Measurements from ENCODE around the gene GPBAR1. TPM values are rescaled to one million over a fixed set of nuclear protein-coding genes. Genes with fewer than 3 reads are reported as not detected.

GPBAR1 gene
- total and polyA plus RNA-seq, 4 donors = 0.42 to 2.7 (median 1.8) TPM

DNA sequence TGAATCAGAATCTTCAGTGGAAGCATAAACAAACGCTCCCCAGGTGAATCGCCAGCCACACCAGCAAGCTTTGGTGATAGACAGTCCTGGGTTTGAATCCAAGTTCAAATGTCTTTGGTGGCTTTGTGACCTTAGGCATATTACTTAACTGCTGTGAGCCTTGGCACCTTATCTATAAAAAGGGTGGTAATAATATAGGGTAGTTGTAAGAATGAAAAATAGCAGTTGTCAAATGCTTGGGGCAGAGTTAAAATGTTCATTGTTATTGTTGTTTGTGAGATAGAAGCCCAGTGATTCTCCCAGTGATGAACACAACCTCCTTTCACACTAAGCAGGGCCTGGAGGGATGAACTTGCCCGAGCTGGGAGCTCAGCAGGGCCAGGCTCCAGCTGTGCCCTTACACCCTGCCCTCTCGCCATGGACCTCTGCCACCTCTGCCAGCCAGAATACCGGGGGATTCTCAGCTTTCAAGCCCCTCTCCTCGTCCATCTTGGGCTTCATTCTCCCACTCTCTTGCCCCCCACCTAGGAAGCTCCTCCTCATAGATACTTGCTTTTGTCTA, 37.6 kb downstream of the GPBAR1 start:
- H3K27me3 ChIP-seq (ENCODE audit: control insufficient read depth in 4 of 4, insufficient read depth in 4 of 4, low read length in 3 of 4) = no peaks in the 10 kb centered on the region
- H3K9me3 ChIP-seq (ENCODE audit: control insufficient read depth in 4 of 4, low read length in 3 of 4) = no peaks in the 10 kb centered on the region
- WGBS = 80% methylated on average over 6 of the region's 6 CpGs
- no peaks in the 10 kb centered on the region for H3K36me3 ChIP-seq (ENCODE audit: control insufficient read depth in 4 of 4, insufficient read depth in 3 of 4, low read depth in 1 of 4, low read length in 3 of 4)
- H3K4me3 ChIP-seq (ENCODE audit: low read depth in 1 of 3, low read length in 3 of 3) = no peak overlapping the region
- no peak for DNase-seq (ENCODE audit: low spot score)
- TF ChIP-seq HNF4G (IDR thresholded peaks at IDR 0.05) (no peak), FOXA1 (IDR thresholded peaks at IDR 0.05) (no peak), SP1 (IDR thresholded peaks at IDR 0.05) (no peak), RXRA (IDR thresholded peaks at IDR 0.05) (no peak), JUND (IDR thresholded peaks at IDR 0.05) (no peak), RAD21 (IDR thresholded peaks at IDR 0.05) (no peak), YY1 (IDR thresholded peaks at IDR 0.05) (no peak), NR2F2 (IDR thresholded peaks at IDR 0.05) (no peak), GABPA (IDR thresholded peaks at IDR 0.05 in 1 of 2, conservative IDR thresholded peaks at IDR 0.05 in 1 of 2) (no peak), EGR1 (IDR thresholded peaks at IDR 0.05; ENCODE audit: low read depth in 2 of 2) (no peak)
- TF ChIP-seq, protein P1, sequence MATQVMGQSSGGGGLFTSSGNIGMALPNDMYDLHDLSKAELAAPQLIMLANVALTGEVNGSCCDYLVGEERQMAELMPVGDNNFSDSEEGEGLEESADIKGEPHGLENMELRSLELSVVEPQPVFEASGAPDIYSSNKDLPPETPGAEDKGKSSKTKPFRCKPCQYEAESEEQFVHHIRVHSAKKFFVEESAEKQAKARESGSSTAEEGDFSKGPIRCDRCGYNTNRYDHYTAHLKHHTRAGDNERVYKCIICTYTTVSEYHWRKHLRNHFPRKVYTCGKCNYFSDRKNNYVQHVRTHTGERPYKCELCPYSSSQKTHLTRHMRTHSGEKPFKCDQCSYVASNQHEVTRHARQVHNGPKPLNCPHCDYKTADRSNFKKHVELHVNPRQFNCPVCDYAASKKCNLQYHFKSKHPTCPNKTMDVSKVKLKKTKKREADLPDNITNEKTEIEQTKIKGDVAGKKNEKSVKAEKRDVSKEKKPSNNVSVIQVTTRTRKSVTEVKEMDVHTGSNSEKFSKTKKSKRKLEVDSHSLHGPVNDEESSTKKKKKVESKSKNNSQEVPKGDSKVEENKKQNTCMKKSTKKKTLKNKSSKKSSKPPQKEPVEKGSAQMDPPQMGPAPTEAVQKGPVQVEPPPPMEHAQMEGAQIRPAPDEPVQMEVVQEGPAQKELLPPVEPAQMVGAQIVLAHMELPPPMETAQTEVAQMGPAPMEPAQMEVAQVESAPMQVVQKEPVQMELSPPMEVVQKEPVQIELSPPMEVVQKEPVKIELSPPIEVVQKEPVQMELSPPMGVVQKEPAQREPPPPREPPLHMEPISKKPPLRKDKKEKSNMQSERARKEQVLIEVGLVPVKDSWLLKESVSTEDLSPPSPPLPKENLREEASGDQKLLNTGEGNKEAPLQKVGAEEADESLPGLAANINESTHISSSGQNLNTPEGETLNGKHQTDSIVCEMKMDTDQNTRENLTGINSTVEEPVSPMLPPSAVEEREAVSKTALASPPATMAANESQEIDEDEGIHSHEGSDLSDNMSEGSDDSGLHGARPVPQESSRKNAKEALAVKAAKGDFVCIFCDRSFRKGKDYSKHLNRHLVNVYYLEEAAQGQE (IDR thresholded peaks at IDR 0.05) = no peak
- TF ChIP-seq, protein P2, sequence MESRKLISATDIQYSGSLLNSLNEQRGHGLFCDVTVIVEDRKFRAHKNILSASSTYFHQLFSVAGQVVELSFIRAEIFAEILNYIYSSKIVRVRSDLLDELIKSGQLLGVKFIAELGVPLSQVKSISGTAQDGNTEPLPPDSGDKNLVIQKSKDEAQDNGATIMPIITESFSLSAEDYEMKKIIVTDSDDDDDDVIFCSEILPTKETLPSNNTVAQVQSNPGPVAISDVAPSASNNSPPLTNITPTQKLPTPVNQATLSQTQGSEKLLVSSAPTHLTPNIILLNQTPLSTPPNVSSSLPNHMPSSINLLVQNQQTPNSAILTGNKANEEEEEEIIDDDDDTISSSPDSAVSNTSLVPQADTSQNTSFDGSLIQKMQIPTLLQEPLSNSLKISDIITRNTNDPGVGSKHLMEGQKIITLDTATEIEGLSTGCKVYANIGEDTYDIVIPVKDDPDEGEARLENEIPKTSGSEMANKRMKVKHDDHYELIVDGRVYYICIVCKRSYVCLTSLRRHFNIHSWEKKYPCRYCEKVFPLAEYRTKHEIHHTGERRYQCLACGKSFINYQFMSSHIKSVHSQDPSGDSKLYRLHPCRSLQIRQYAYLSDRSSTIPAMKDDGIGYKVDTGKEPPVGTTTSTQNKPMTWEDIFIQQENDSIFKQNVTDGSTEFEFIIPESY (IDR thresholded peaks at IDR 0.05) = no peak
- TF ChIP-seq, protein P3, sequence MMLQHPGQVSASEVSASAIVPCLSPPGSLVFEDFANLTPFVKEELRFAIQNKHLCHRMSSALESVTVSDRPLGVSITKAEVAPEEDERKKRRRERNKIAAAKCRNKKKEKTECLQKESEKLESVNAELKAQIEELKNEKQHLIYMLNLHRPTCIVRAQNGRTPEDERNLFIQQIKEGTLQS (IDR thresholded peaks at IDR 0.05) = no peak
- TF ChIP-seq, protein P4, sequence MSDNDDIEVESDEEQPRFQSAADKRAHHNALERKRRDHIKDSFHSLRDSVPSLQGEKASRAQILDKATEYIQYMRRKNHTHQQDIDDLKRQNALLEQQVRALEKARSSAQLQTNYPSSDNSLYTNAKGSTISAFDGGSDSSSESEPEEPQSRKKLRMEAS (IDR thresholded peaks at IDR 0.05) = no peak
- TF ChIP-seq, protein P5, sequence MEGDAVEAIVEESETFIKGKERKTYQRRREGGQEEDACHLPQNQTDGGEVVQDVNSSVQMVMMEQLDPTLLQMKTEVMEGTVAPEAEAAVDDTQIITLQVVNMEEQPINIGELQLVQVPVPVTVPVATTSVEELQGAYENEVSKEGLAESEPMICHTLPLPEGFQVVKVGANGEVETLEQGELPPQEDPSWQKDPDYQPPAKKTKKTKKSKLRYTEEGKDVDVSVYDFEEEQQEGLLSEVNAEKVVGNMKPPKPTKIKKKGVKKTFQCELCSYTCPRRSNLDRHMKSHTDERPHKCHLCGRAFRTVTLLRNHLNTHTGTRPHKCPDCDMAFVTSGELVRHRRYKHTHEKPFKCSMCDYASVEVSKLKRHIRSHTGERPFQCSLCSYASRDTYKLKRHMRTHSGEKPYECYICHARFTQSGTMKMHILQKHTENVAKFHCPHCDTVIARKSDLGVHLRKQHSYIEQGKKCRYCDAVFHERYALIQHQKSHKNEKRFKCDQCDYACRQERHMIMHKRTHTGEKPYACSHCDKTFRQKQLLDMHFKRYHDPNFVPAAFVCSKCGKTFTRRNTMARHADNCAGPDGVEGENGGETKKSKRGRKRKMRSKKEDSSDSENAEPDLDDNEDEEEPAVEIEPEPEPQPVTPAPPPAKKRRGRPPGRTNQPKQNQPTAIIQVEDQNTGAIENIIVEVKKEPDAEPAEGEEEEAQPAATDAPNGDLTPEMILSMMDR (IDR thresholded peaks at IDR 0.05; ENCODE audit: low read depth, low read length, missing input control) = no peak
- no peak overlapping the region for H3K9ac ChIP-seq (ENCODE audit: low read depth in 1 of 2, low read length in 2 of 2)
- peaks cover 0 to 11% (median 6%) of the 10 kb centered on the region in 4 donors for H3K4me1 ChIP-seq (ENCODE audit: control insufficient read depth in 4 of 4, insufficient read depth in 4 of 4, low read length in 3 of 4)
- H3K27ac ChIP-seq (ENCODE audit: low read depth in 1 of 2, low read length in 2 of 2) = no peak overlapping the region

DNA sequence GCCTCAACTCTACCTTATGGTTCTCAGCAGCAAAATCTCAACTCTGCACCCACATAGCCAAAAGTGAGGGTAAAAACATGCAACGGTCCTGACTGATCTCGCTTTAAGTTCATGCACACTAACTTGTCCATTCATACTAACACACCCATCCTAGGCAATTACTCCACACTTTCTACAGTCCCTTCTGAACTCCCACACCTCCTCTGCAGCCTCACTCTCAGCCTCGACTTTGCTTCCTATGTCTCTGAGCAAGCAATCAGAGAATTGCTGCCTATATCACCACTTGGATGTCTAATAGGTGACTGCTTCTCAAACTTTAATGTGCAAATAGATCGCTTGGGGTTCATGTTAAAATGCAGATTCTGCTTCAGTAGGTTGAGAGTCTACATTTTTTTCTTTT, 39.3 kb downstream of the GPBAR1 start:
- 83% methylated on average over 4 of the region's 4 CpGs for WGBS
- no peak overlapping the region for H3K9ac ChIP-seq (ENCODE audit: low read depth in 1 of 2, low read length in 2 of 2)
- DNase-seq (ENCODE audit: low spot score) = no peak
- H3K4me1 ChIP-seq (ENCODE audit: control insufficient read depth in 4 of 4, insufficient read depth in 4 of 4, low read length in 3 of 4) = peaks cover 0 to 3% (median 2%) of the 10 kb centered on the region in 4 donors
- H3K27ac ChIP-seq (ENCODE audit: low read depth in 1 of 2, low read length in 2 of 2) = no peak overlapping the region
- TF ChIP-seq, protein P2 (IDR thresholded peaks at IDR 0.05) = no peak
- TF ChIP-seq YY1 (IDR thresholded peaks at IDR 0.05) (no peak), SP1 (IDR thresholded peaks at IDR 0.05) (no peak), RAD21 (IDR thresholded peaks at IDR 0.05) (no peak), GABPA (IDR thresholded peaks at IDR 0.05 in 1 of 2, conservative IDR thresholded peaks at IDR 0.05 in 1 of 2) (no peak), JUND (IDR thresholded peaks at IDR 0.05) (no peak), TAF1 (conservative IDR thresholded peaks at IDR 0.05) (no peak)
- TF ChIP-seq, protein P1 (IDR thresholded peaks at IDR 0.05) = no peak
- TF ChIP-seq, protein P3 (IDR thresholded peaks at IDR 0.05) = no peak
- H3K36me3 ChIP-seq (ENCODE audit: control insufficient read depth in 4 of 4, insufficient read depth in 3 of 4, low read depth in 1 of 4, low read length in 3 of 4) = no peaks in the 10 kb centered on the region
- H3K27me3 ChIP-seq (ENCODE audit: control insufficient read depth in 4 of 4, insufficient read depth in 4 of 4, low read length in 3 of 4) = no peaks in the 10 kb centered on the region
- H3K9me3 ChIP-seq (ENCODE audit: control insufficient read depth in 4 of 4, low read length in 3 of 4) = no peaks in the 10 kb centered on the region
- H3K4me3 ChIP-seq (ENCODE audit: low read depth in 1 of 3, low read length in 3 of 3) = no peak overlapping the region

Data from liver (tissue), 9 donors.